OCI-LY7 (cell line): ENCODE measurements around the gene ALK. TPM values are rescaled to one million over a fixed set of nuclear protein-coding genes. Genes with fewer than 3 reads are reported as not detected.
"Not testable (repeated sequence)": the region's sequence is repeated elsewhere in the genome, so short reads cannot be mapped to it uniquely, and the experiment has no call there.

Experiments used
- BruUV-seq: library from RNA; stranded (reverse); fragments of 400-500 nt; replicated peaks from 2 replicates; lab custom pipeline; 2021; lab: Mats Ljungman, UMichigan
- CTCF ChIA-PET: fragments of 300-600 bp; sonication (Branson Sonifier 250); formaldehyde crosslinking; loops from one replicate; lab custom pipeline; 2022; ENCODE audit warnings: antibody characterized with exemption; ENCODE audit not compliant: unreplicated experiment; lab: Charles Lee
- POLR2A ChIA-PET: fragments of 300-600 bp; sonication (Branson Sonifier 250); formaldehyde crosslinking; loops from one replicate; lab custom pipeline; 2022; ENCODE audit warnings: antibody characterized with exemption; lab: Charles Lee
- DNase-seq: peaks from one replicate; pipeline ENCODE4 v3.0.0-alpha.2; 2015; ENCODE audit warnings: low spot score
- H2AFZ ChIP-seq: fragments of 200-600 bp; sonication (generic), shearing (Covaris generic); 2 replicates; pipeline ENCODE4 v1.6.1; 2014; ENCODE audit warnings: mild to moderate bottlenecking, antibody characterized with exemption, low read length, moderate library complexity
- H3K27ac ChIP-seq: fragments of 200-600 bp; sonication (generic); 2 replicates; pipeline ENCODE4 v1.5.1; 2014; ENCODE audit warnings: mixed run types, low read depth, mild to moderate bottlenecking, moderate library complexity, low read length, inconsistent platforms; ENCODE audit not compliant: poor library complexity, severe bottlenecking
- H3K36me3 ChIP-seq: fragments of 200-600 bp; sonication (generic); 2 replicates; pipeline ENCODE4 v1.6.1; 2014; ENCODE audit warnings: mild to moderate bottlenecking, antibody characterized with exemption, low read length, moderate library complexity, mixed read lengths; ENCODE audit not compliant: insufficient read depth
- H3K4me1 ChIP-seq: fragments of 200-600 bp; sonication (generic); 2 replicates; pipeline ENCODE4 v1.5.1; 2014; ENCODE audit warnings: mild to moderate bottlenecking, low read length; ENCODE audit not compliant: insufficient read depth, poor library complexity, severe bottlenecking
- H3K4me2 ChIP-seq: fragments of 200-600 bp; sonication (generic); 2 replicates; pipeline ENCODE4 v1.6.1; 2014; ENCODE audit warnings: mild to moderate bottlenecking, low read length
- H3K4me3 ChIP-seq: fragments of 200-600 bp; sonication (generic); 2 replicates; pipeline ENCODE4 v1.5.1; 2014; ENCODE audit warnings: mild to moderate bottlenecking, low read depth, low read length; ENCODE audit not compliant: poor library complexity, severe bottlenecking
- H3K79me2 ChIP-seq: fragments of 200-600 bp; sonication (generic); 2 replicates; pipeline ENCODE4 v1.6.1; 2016; ENCODE audit warnings: low read depth, mild to moderate bottlenecking, low read length, moderate library complexity, mixed read lengths; ENCODE audit not compliant: insufficient read depth
- H3K9me2 ChIP-seq: fragments of 200-600 bp; sonication (generic); 2 replicates; pipeline ENCODE4 v1.6.1; 2016; ENCODE audit warnings: mild to moderate bottlenecking, low read length, mixed read lengths; ENCODE audit not compliant: insufficient read depth
- H3K9me3 ChIP-seq: fragments of 200-600 bp; sonication (generic); 2 replicates; pipeline ENCODE4 v1.6.1; 2014; ENCODE audit warnings: mild to moderate bottlenecking, mixed run types, low read length, mixed read lengths
- H4K20me1 ChIP-seq: fragments of 200-600 bp; sonication (generic); 2 replicates; pipeline ENCODE4 v1.6.1; 2014; ENCODE audit warnings: mild to moderate bottlenecking, antibody characterized with exemption, low read length, moderate library complexity, mixed read lengths; ENCODE audit not compliant: insufficient read depth
- EZH2phosphoT487 ChIP-seq: fragments of 200-600 bp; sonication (generic); IDR thresholded peaks from 2 replicates; pipeline ENCODE4 v1.6.1; 2018; ENCODE audit warnings: low read depth, borderline replicate concordance, mild to moderate bottlenecking, mixed run types, antibody characterized with exemption, low read length, moderate library complexity, mixed read lengths
- intact Hi-C: fragments of 100-400 bp; cut with micrococcal nuclease; formaldehyde crosslinking; loops from one replicate; pipeline ENCODE4 v1.10.0; 2022; ENCODE audit not compliant: unreplicated experiment
- total RNA-seq, 2 experiments: library from RNA; depleted of rRNA in 1 of 2; stranded (reverse); fragments of >200 nt in 1 of 2; shearing (Covaris generic) in 1 of 2; gene quantifications; 2 replicates each; pipeline ENCODE4 v1.2.3, GENCODE V29; 2014 to 2022
- TF ChIP-seq, protein P1 (sequence below): fragments of 200-600 bp; sonication (generic); conservative IDR thresholded peaks from 2 replicates; pipeline ENCODE4 v1.5.1; 2014; ENCODE audit warnings: mild to moderate bottlenecking, antibody characterized with exemption, low read length, moderate library complexity, mixed read lengths

ALK gene
- total RNA-seq, 2 experiments from 2014 or later = 0.09 TPM; not detected in 1

DNA sequence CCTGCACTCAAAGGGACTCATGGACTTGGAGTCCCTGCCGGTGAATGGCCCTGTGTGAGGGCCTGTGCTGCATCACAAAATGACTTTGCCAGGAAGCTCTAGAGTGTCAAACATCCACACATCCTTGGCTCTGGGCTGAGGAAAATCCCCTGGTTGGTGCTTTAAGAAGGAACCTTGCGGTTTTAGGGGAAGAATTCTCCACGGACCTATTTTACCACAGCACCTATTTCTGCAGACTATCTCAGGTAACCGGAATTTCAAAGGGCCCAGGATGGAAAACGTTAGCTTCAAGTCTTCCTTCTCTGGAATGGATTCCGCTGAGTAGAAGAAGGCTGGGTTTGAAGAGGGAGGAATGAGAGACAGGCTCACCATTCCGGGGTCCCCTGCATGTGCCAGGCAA, 166.2 kb downstream of the ALK start:
- no peaks in the 10 kb centered on the region for H3K36me3 ChIP-seq
- DNase-seq = no peak
- H3K9me2 ChIP-seq = no peaks in the 10 kb centered on the region
- TF ChIP-seq, protein P1, sequence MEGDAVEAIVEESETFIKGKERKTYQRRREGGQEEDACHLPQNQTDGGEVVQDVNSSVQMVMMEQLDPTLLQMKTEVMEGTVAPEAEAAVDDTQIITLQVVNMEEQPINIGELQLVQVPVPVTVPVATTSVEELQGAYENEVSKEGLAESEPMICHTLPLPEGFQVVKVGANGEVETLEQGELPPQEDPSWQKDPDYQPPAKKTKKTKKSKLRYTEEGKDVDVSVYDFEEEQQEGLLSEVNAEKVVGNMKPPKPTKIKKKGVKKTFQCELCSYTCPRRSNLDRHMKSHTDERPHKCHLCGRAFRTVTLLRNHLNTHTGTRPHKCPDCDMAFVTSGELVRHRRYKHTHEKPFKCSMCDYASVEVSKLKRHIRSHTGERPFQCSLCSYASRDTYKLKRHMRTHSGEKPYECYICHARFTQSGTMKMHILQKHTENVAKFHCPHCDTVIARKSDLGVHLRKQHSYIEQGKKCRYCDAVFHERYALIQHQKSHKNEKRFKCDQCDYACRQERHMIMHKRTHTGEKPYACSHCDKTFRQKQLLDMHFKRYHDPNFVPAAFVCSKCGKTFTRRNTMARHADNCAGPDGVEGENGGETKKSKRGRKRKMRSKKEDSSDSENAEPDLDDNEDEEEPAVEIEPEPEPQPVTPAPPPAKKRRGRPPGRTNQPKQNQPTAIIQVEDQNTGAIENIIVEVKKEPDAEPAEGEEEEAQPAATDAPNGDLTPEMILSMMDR = no peak
- no peak for TF ChIP-seq EZH2phosphoT487
- CTCF ChIA-PET = no interaction called here
- H3K79me2 ChIP-seq = no peaks in the 10 kb centered on the region
- H3K4me1 ChIP-seq = no peaks in the 10 kb centered on the region
- no peak overlapping the region for H3K4me2 ChIP-seq
- H3K9me3 ChIP-seq = no peaks in the 10 kb centered on the region
- intact Hi-C loops = no loop called here
- no peak overlapping the region for H2AFZ ChIP-seq
- H4K20me1 ChIP-seq = no peaks in the 10 kb centered on the region
- no TSS peak for BruUV-seq
- no peak overlapping the region for H3K27ac ChIP-seq
- no peak overlapping the region for H3K4me3 ChIP-seq
- POLR2A ChIA-PET = interaction anchor here (1.1 kb wide), 1 partner anchor 55 kb away, joined by 6 read pairs; no protein-coding TSS in a partner anchor

DNA sequence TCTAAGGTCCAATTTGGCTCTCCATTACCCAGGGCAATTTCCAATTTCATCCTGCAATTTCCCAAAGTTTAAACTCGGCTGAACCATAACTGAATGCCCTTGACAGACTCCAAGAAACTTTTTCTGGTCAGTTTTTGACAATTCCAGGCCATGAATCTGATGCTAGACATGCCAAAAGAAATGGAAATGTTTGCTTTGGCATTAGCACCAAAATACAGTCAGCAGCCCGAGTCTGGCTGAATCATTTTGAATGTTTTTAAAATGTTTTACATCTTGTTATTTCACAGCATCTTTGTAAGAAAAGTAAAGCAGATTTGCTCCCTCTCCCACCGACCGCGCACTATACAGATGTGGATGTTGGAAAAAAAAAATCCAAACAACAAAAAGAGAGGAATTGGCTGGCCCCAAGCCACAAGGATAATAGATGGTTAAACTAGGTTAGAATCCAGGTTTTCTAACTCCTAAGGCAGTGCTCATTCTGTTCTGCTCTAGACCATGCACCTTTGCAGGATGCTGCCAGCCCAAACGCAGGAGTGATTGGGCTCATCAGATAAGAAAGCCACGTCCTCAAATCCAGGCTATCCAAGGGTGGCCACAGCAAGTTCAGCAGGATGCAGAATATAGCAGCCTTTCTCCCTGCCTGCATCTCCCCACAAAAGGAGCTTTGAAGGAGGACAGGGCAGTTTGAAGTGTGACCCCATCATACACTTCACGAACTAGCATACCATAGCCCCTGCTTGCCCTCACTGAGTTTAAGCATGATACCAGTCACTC, 167.5 kb downstream of the ALK start:
- Histone ChIP-seq H3K27ac (no peak overlapping the region), H3K9me2 (no peaks in the 10 kb centered on the region), H3K36me3 (no peaks in the 10 kb centered on the region), H4K20me1 (no peaks in the 10 kb centered on the region), H3K4me1 (no peaks in the 10 kb centered on the region), H3K79me2 (no peaks in the 10 kb centered on the region), H2AFZ (no peak overlapping the region), H3K4me3 (no peak overlapping the region), H3K9me3 (no peaks in the 10 kb centered on the region), H3K4me2 (no peak overlapping the region)
- no peak for TF ChIP-seq EZH2phosphoT487
- ChIA-PET POLR2A (interaction anchor here (0.9 to 1.1 kb wide), 3 partner anchors 8 to 57 kb away, joined by 3 to 6 read pairs (median 4); no protein-coding TSS in a partner anchor), CTCF (no interaction called here)
- DNase-seq = no peak
- no TSS peak for BruUV-seq
- intact Hi-C loops = no loop called here

DNA sequence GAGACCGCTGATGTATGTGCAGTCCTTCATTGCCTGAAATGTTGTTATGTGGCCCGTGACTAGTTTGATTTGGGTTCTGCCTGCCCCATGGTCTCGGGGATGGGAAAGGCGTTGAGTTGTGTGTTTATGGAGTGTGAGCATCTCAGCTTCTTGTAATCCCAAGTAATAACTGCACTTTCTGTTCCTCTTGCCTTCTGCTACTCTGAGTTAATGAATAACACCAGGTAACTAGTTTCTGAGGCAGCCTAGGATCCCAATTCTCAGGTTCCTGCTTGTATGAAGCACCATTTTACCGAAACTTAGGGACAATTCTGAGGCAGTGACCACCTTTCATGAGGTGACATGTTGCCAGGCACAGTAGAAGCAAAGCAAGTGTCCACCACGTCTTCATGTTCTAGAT, 170.0 kb downstream of the ALK start:
- H3K79me2 ChIP-seq = no peaks in the 10 kb centered on the region
- H3K9me3 ChIP-seq = no peaks in the 10 kb centered on the region
- TF ChIP-seq, protein P1 = no peak
- TF ChIP-seq EZH2phosphoT487 = no peak
- H3K4me2 ChIP-seq = no peak overlapping the region
- ChIA-PET CTCF (no interaction called here), POLR2A (interaction anchor here (0.5 kb wide), 1 partner anchor 39 kb away, joined by 3 read pairs; no protein-coding TSS in a partner anchor)
- H3K4me1 ChIP-seq = no peaks in the 10 kb centered on the region
- H4K20me1 ChIP-seq = no peaks in the 10 kb centered on the region
- no peak overlapping the region for H3K27ac ChIP-seq
- H3K36me3 ChIP-seq = no peaks in the 10 kb centered on the region
- H3K4me3 ChIP-seq = no peak overlapping the region
- intact Hi-C loops = no loop called here
- no TSS peak for BruUV-seq
- H2AFZ ChIP-seq = no peak overlapping the region
- no peaks in the 10 kb centered on the region for H3K9me2 ChIP-seq
- no peak for DNase-seq

DNA sequence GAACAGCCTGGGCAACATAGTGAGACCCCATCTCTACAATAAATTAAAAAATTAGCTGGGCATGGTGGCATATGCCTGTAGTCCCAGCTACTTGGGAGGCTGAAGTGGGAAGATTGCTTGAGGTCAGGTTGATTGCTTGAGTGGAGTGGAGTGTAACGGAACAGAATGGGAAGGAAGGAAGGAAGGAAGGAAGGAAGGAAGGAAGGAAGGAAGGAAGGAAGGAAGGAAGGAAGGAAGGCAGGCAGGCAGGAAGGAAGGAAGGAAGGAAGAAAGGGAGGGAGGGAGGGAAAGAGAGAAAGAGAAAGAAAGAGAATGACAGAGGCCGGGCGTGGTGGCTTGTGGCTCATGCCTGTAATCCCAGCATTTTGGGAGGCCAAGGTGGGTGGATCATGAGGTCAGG, 170.9 kb downstream of the ALK start:
- H3K4me1 ChIP-seq, H3K9me2 ChIP-seq, H3K79me2 ChIP-seq, BruUV-seq, H3K27ac ChIP-seq, DNase-seq, POLR2A ChIA-PET, H2AFZ ChIP-seq, CTCF ChIA-PET, intact Hi-C loops, H3K4me3 ChIP-seq, H3K4me2 ChIP-seq, H3K36me3 ChIP-seq, H3K9me3 ChIP-seq, H4K20me1 ChIP-seq: not testable (repeated sequence)
